Body of pancreas (tissue), 4 donors: ENCODE results near the gene LPCAT3. TPM values are rescaled to one million over a fixed set of nuclear protein-coding genes. Genes with fewer than 3 reads are reported as not detected.

ENCODE experiments used
- ATAC-seq: fragments of 150-250 bp; one replicate; pipeline ENCODE4 v1.9.1; 2016
- DNase-seq, 4 donors: peaks; one replicate each; pipeline ENCODE4 v3.0.0-alpha.2; 2019
- H3K27ac ChIP-seq, 4 donors: fragments of 200-600 bp; sonication (generic); 1 replicate in 3 of 4; 2 replicates in 1 of 4; pipeline versions ENCODE4 v1.5.1 to v1.6.1; 2016 to 2019; ENCODE audit warnings: mild to moderate bottlenecking in 1 of 4, mixed read lengths in 1 of 4, moderate library complexity in 1 of 4
- H3K27me3 ChIP-seq, 2 donors: fragments of 200-600 bp; sonication (generic); one replicate each; pipeline ENCODE4 v1.6.0; 2016; ENCODE audit warnings: mild to moderate bottlenecking in 1 of 2
- H3K36me3 ChIP-seq, 2 donors: fragments of 200-600 bp; sonication (generic); replicated peaks in 1 of 2; 2 replicates each; pipeline ENCODE4 v1.5.1; 2016; ENCODE audit warnings: low read depth in 2 of 2; ENCODE audit not compliant: insufficient read depth in 1 of 2
- H3K4me1 ChIP-seq: fragments of 200-600 bp; sonication (generic); one replicate; pipeline ENCODE4 v1.6.0; 2016
- H3K4me3 ChIP-seq, 2 donors: fragments of 200-600 bp; sonication (generic); 1 replicate in 1 of 2; 2 replicates in 1 of 2; pipeline ENCODE4 v1.5.1; 2016 to 2019
- H3K9me3 ChIP-seq, 3 donors: fragments of 200-600 bp; sonication (generic); 1 replicate in 2 of 3; 2 replicates in 1 of 3; pipeline ENCODE4 v1.5.1; 2016
- CTCF ChIP-seq, 7 experiments: fragments of 450-650 bp in 4 of 7; fragments of 200-600 bp in 3 of 7; sonication (generic) in 3 of 7; IDR thresholded peaks; one replicate each; pipeline ENCODE4 v1.5.1; 2016 to 2019; ENCODE audit warnings: antibody characterized with exemption in 7 of 7
- POLR2A ChIP-seq, 3 donors: fragments of 450-650 bp; IDR thresholded peaks; one replicate each; pipeline ENCODE4 v1.6.1; 2016; ENCODE audit warnings: antibody characterized with exemption in 3 of 3, mild to moderate bottlenecking in 2 of 3
- WGBS, 2 donors: methylation state at CpG; one replicate each; pipeline ENCODE4 v1.1.5; 2017; 5-methylcytosine and 5-hydroxymethylcytosine counted together
- intact Hi-C: fragments of 100-400 bp; cut with DNase I; formaldehyde crosslinking; loops from one replicate; pipeline ENCODE4 v1.15.1; 2023
- total RNA-seq, 2 donors: library from RNA; depleted of rRNA; stranded (reverse); fragments of >200 nt; gene quantifications; one replicate each; pipeline ENCODE4 v1.1.0, GENCODE V29; 2016

Gene LPCAT3
- total RNA-seq, 2 donors from 2014 or later: 21.5 to 39.6 TPM

GRCh38 chr12:7017870-7018349 is 366 bp downstream of the LPCAT3 start:
- WGBS, 2 donors: 1% methylated on average over 17 to 25 of the region's 25 CpGs
- no peaks in the 10 kb centered on the region for H3K27me3 ChIP-seq
- peaks cover 33% of the 10 kb centered on the region for H3K4me1 ChIP-seq
- H3K27ac ChIP-seq: peak overlapping the region; percentile 81 to 93 (median 87)
- intact Hi-C loops: no loop called here
- TF ChIP-seq POLR2A (IDR thresholded peaks at IDR 0.05): no peak
- TF ChIP-seq CTCF (IDR thresholded peaks at IDR 0.05): no peak
- DNase-seq (no peak), ATAC-seq (peak; percentile 20)
- no peaks in the 10 kb centered on the region for H3K9me3 ChIP-seq
- peak overlapping the region; percentile 32 to 33 for H3K4me3 ChIP-seq
- H3K36me3 ChIP-seq: no peaks in the 10 kb centered on the region

- Histone ChIP-seq H3K27me3 (no peaks in the 10 kb centered on the region), H3K9me3 (no peaks in the 10 kb centered on the region), H3K36me3 (no peaks in the 10 kb centered on the region), H3K4me1 (peaks cover 33% of the 10 kb centered on the region), H3K27ac (peak overlapping the region; percentile 22 to 93 (median 87)), H3K4me3 (peak overlapping the region in 1 of 2 donors; percentile 33)
- peak in 1 of 4 donors; percentile 8 for DNase-seq
- intact Hi-C loops: no loop called here
- no peak for TF ChIP-seq CTCF (IDR thresholded peaks at IDR 0.05)
- TF ChIP-seq POLR2A (IDR thresholded peaks at IDR 0.05): peak in 1 of 3 donors; percentile 15
- WGBS, 2 donors: 20 to 33% methylated on average over 6 of the region's 6 CpGs
- no peak for ATAC-seq
These were observed 1.2 kb downstream of the LPCAT3 start for GRCh38 chr12:7016958-7017571.

GRCh38 chr12:7015555-7016370 is 2.5 kb downstream of the LPCAT3 start:
- intact Hi-C loops: no loop called here
- DNase-seq (no peak), ATAC-seq (no peak)
- no peak for TF ChIP-seq POLR2A (IDR thresholded peaks at IDR 0.05)
- TF ChIP-seq CTCF (IDR thresholded peaks at IDR 0.05): no peak
- Histone ChIP-seq H3K27ac (peak overlapping the region in 3 of 4 donors; percentile 82 to 93 (median 92)), H3K9me3 (no peaks in the 10 kb centered on the region), H3K4me1 (peaks cover 33% of the 10 kb centered on the region), H3K36me3 (no peaks in the 10 kb centered on the region), H3K4me3 (no peak overlapping the region), H3K27me3 (no peaks in the 10 kb centered on the region)
- WGBS, 2 donors: 54 to 63% methylated on average over 6 of the region's 6 CpGs

- TF ChIP-seq CTCF (IDR thresholded peaks at IDR 0.05): no peak
- no peak for TF ChIP-seq POLR2A (IDR thresholded peaks at IDR 0.05)
- Histone ChIP-seq H3K9me3 (no peaks in the 10 kb centered on the region), H3K27ac (no peak overlapping the region), H3K4me1 (peaks cover 47% of the 10 kb centered on the region), H3K27me3 (no peaks in the 10 kb centered on the region), H3K4me3 (no peak overlapping the region), H3K36me3 (no peaks in the 10 kb centered on the region)
- 94 to 95% methylated on average over 3 of the region's 3 CpGs for WGBS, 2 donors
- DNase-seq (no peak), ATAC-seq (no peak)
- intact Hi-C loops: no loop called here
These were observed 5.2 kb downstream of the LPCAT3 start for GRCh38 chr12:7013101-7013500.
